ENCODE data around the gene PLEKHH1.

DNA sequence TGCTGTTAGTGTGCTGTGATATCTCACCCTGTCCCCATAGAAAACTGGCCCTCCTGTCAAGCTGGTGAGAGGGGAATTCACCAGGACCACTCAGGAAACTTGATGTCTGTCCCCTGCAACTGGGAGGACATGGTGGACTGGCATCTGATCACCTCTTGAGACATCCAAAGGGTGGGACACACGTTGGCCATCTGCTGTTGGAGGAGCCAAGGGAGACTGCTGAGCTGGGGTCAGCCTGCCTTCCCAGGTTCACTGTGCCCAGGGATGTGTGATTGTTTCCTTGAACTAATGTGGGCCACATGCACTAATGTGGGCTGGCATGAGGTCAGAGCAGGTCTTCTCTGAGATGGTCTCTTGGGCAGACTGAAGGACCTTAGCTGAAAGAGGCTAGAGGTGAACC lies 27.8 kb upstream of the PLEKHH1 start:
- no peak for TF ChIP-seq POLR2AphosphoS5 (IDR thresholded peaks at IDR 0.05; ENCODE audit: low read depth)
- TF ChIP-seq, protein P1, sequence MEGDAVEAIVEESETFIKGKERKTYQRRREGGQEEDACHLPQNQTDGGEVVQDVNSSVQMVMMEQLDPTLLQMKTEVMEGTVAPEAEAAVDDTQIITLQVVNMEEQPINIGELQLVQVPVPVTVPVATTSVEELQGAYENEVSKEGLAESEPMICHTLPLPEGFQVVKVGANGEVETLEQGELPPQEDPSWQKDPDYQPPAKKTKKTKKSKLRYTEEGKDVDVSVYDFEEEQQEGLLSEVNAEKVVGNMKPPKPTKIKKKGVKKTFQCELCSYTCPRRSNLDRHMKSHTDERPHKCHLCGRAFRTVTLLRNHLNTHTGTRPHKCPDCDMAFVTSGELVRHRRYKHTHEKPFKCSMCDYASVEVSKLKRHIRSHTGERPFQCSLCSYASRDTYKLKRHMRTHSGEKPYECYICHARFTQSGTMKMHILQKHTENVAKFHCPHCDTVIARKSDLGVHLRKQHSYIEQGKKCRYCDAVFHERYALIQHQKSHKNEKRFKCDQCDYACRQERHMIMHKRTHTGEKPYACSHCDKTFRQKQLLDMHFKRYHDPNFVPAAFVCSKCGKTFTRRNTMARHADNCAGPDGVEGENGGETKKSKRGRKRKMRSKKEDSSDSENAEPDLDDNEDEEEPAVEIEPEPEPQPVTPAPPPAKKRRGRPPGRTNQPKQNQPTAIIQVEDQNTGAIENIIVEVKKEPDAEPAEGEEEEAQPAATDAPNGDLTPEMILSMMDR (IDR thresholded peaks at IDR 0.05; ENCODE audit: insufficient read depth, low read length): no peak

All from HL-60 (cell line).